Measurements from ENCODE around the gene ROM1.
"Not testable (repeated sequence)": the region's sequence is repeated elsewhere in the genome, so short reads cannot be mapped to it uniquely, and the experiment has no call there.

ROM1 gene

DNA sequence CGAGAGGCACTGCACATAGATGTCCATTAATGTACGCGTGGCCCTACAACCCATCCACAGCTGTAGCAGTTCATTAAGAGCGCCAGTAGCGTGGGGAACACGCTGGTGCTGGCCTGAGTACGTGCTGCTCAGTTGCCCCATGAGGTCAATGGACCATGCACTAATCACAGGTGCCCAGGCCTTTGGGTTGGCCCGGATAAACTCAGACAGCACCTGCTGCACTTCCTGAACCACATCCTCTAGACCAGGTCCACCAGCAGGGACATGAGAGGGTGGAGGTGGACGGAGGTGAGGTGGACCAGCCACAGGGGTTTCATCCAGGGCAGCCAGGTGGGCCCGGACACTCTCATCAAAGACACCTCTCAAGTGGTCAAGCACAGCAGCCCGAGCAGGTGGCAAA is 36.4 kb downstream of the ROM1 start:
- DNase-seq (ENCODE audit: low spot score): no peak

DNA sequence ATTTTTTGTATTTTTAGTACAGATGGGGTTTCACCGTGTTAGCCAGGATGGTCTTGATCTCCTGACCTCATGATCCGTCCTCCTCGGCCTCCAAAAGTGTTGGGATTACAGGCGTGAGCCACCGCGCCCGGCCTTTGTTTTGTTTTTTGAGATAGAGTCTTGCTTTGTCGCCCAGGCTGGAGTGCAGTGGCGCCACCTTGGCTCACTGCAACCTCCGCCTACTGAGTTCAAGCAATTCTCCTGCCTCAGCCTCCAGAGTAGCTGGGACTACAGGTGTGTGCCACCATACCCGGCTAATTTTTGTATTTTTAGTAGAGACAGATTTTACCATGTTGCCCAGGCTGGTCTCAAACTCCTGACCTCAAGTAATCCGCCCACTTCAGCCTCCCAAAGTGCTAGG is 37.2 kb downstream of the ROM1 start:
- not testable (repeated sequence) for DNase-seq (ENCODE audit: low spot score)

DNA sequence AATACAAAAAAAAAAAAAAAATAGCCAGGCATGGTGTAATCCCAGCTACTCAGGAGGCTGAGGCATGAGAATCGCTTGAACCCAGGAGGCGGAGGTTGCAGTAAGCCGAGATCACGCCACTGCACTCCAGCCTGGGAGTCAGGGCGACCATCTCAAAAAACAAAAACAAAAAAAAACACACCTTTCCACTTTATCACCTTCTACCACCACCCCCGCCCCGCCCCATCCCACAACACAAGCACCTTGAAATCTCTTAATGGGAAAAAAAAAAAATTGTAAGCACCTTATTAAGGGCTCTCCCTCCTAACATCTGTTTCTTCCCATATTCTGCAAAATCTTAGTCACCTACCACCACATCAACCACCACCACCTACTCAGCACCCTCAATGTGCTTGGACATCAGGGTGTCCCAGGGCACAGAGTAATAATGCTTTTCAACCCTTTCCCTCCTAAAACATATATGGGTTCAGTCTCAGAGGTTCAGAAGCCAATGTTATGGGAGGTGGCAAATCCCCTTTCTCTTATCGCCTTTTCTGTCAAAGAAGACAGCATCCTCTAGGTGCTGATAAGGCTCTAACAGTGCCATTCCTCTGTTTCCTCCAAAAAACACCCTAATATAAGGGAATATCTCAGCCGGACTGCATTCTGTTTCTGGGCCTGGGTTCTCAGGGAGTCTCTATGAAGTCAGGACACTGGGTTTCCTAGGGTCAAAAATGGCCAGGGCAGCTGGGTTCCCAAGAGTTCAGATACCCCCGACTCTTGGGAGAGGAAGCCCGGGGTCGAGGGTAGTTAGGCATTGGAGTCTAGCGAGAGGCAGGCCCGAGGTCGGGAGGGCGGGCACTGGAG is 39.3 kb downstream of the ROM1 start:
- DNase-seq (ENCODE audit: low spot score): no peak

DNA sequence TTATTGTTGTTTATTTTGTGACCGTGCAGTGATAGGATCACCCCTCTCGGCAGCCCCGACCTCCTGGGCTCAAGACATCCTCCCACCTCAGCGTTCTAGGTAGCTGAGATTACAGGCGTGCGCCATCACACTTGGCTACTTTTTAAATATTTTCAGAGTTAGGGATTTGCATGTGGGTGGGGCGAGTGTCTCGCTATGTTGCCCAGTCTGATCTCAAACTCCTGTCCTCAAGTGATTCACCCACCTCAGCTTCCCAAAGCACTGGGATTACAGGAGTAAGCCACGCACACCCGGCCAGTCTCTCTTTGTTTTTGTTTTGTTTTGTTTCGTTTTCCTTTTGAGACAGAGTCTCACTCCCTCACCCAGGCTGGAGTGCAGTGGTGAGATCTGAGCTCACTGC is 41.2 kb downstream of the ROM1 start:
- DNase-seq (ENCODE audit: low spot score): no peak

DNA sequence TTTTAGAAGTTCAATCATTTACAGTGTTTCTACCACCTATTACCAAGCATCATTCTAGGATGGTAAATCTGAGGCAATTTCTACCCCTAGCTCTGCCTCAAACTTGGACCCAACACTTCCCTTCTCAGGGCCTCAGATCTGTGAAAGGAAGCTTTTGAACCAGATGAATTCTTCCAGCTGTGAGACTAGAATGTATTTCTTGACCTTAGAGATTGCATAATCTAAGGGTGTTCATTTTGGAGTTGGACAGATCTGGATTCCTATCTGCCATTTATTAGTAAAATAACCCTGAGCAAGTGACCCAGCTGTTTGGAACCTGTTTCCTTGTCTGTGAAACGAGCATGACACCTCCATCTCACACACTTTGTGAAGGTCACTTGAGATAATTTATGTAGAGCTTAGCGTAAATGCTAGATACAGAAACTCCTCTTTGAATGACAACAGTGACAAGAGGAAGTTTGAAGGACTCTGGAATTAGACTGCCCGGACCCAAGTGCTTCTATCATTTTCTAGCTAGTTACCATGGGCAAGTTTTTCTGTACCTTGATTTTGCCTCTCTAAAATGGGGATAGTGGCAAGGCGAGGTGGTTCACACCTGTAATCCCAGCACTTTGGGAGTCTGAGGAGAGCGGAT is 43.9 kb downstream of the ROM1 start:
- no peak for DNase-seq (ENCODE audit: low spot score)

DNA sequence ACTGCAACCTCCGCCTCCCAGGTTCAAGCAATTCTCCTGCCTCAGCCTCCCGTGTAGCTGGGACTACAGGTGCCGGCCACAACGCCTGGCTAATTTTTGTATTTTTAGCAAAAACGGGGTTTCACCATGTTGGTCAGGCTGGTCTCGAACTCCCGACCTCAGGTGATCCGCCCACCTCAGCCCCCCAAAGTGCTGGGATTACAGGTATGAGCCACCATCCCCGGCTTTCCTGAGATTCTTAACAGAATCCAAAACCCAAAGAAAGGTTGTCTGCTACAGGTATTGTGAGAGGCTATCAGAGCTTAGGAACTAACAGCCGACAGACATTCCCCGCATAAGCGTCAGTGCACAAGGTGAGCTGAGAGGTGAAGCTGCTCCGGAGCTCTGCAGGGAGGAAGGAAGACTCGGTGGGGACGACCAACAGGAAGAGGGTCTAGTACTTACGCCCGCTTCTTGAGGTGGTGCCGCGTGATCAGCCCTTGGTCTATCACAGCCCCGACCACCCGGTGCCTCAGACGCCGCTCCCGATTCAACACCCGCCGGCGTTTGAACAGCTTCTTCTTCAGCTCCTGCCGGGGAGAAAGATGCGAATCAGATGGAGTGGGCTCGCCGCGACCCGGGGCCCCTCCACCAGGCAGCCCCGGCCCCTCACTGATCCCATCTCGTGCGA is 51.5 kb downstream of the ROM1 start:
- DNase-seq (ENCODE audit: low spot score): no peak

Measured in hepatic stellate cell (primary cell).